Measurements from ENCODE around the gene IGF2BP2. TPM values are rescaled to one million over a fixed set of nuclear protein-coding genes. Genes with fewer than 3 reads are reported as not detected.

Gene IGF2BP2
- total and polyA plus RNA-seq, 2 experiments from 2014 or later, result 88.9 to 91.8 TPM

DNA sequence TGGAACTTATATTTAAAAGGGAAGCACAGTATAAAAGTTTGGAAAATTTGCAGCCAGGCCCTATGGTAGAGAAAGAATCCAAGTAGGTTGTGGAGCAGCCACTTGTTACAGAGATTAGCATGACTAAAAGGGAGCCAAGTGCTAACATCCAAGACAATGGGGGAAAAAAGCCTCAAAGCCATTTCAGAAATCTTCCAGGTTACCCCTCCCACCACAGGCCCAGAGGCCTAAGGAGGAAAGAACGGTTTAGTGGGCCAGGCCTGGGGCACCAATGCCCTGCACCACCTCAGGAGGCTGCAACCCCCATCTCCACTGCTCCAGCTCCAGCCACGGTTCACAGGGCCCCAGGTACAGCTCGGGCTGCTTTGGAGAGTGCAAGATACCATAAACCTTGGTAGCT is 69.9 kb downstream of the IGF2BP2 start:
- 82% methylated on average over 3 of the region's 3 CpGs for WGBS (ENCODE audit: low lambda C conversion rate, missing lambda C conversion rate)
- Histone ChIP-seq H3K4me1 (ENCODE audit: insufficient read depth) (peaks cover 13% of the 10 kb centered on the region), H3K36me3 (replicated peaks; ENCODE audit: insufficient read depth, low read depth) (no peaks in the 10 kb centered on the region), H4K20me1 (ENCODE audit: insufficient read depth, poor library complexity, severe bottlenecking) (peaks cover 98% of the 10 kb centered on the region), H3K4me2 (no peak overlapping the region), H3K27ac (no peak overlapping the region), H3K79me2 (peaks cover 100% of the 10 kb centered on the region), H2AFZ (no peak overlapping the region), H3K9me2 (replicated peaks; ENCODE audit: insufficient read depth) (no peaks in the 10 kb centered on the region), H3K4me3 (no peak overlapping the region), H3K9me3 (ENCODE audit: low read depth) (no peaks in the 10 kb centered on the region), H3K27me3 (no peaks in the 10 kb centered on the region)
- no peak for DNase-seq (ENCODE audit: low spot score)
- TF ChIP-seq EZH2phosphoT487 (IDR thresholded peaks at IDR 0.05; ENCODE audit: low read depth, severe bottlenecking, unreplicated experiment) (no peak), EZH2 (IDR thresholded peaks at IDR 0.05; ENCODE audit: borderline replicate concordance) (no peak)
- TF ChIP-seq, protein P1, sequence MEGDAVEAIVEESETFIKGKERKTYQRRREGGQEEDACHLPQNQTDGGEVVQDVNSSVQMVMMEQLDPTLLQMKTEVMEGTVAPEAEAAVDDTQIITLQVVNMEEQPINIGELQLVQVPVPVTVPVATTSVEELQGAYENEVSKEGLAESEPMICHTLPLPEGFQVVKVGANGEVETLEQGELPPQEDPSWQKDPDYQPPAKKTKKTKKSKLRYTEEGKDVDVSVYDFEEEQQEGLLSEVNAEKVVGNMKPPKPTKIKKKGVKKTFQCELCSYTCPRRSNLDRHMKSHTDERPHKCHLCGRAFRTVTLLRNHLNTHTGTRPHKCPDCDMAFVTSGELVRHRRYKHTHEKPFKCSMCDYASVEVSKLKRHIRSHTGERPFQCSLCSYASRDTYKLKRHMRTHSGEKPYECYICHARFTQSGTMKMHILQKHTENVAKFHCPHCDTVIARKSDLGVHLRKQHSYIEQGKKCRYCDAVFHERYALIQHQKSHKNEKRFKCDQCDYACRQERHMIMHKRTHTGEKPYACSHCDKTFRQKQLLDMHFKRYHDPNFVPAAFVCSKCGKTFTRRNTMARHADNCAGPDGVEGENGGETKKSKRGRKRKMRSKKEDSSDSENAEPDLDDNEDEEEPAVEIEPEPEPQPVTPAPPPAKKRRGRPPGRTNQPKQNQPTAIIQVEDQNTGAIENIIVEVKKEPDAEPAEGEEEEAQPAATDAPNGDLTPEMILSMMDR (IDR thresholded peaks at IDR 0.05; ENCODE audit: poor library complexity), result no peak

DNA sequence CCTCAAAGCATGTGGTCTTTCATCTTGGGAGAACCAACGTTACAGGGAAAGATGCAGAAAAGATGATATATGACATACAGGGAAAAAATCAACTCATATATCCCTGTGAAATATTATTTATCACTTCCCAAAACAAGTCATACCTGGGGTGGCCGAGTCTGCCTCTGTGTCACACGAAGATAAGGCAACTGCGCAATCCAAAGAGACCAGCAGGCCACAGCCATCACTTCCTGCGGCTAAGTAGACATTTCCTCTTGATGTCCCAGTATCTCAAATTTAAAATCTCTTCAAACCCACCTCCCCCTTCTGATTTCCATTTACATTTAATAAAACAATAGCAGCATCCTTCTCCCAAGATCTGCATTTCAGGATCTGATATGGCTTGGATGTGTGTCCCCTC is 71.5 kb downstream of the IGF2BP2 start:
- Histone ChIP-seq H3K9me2 (replicated peaks; ENCODE audit: insufficient read depth) (no peaks in the 10 kb centered on the region), H3K4me3 (no peak overlapping the region), H3K4me2 (no peak overlapping the region), H3K79me2 (peaks cover 100% of the 10 kb centered on the region), H3K36me3 (replicated peaks; ENCODE audit: insufficient read depth, low read depth) (no peaks in the 10 kb centered on the region), H3K27ac (no peak overlapping the region), H3K9me3 (ENCODE audit: low read depth) (no peaks in the 10 kb centered on the region), H2AFZ (no peak overlapping the region), H3K4me1 (ENCODE audit: insufficient read depth) (no peaks in the 10 kb centered on the region), H4K20me1 (ENCODE audit: insufficient read depth, poor library complexity, severe bottlenecking) (peaks cover 98% of the 10 kb centered on the region), H3K27me3 (no peaks in the 10 kb centered on the region)
- WGBS (ENCODE audit: low lambda C conversion rate, missing lambda C conversion rate), result 88% methylated on average over 5 of the region's 5 CpGs
- TF ChIP-seq, protein P1 (IDR thresholded peaks at IDR 0.05; ENCODE audit: poor library complexity), result no peak
- TF ChIP-seq EZH2phosphoT487 (IDR thresholded peaks at IDR 0.05; ENCODE audit: low read depth, severe bottlenecking, unreplicated experiment) (no peak), EZH2 (IDR thresholded peaks at IDR 0.05; ENCODE audit: borderline replicate concordance) (no peak)
- DNase-seq (ENCODE audit: low spot score), result no peak

DNA sequence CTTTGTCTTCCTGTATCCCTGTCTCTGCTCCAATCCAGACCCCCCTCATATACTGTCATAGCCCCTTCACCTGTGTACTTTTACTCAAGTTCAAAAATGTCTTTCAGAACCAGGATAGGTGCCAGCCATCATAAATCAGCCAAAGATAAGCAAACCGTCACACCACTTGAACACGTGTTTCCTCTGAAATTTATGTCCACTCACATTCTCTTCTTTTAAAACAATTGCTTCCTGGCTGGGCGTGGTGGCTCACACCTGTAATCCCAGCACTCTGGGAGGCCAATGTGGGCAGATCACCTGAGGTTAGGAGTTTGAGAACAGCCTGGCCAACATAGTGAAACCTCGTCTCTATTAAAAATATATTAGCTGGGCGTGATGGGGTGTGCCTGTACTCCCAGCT is 74.1 kb downstream of the IGF2BP2 start:
- H3K9me3 ChIP-seq (ENCODE audit: low read depth), result no peaks in the 10 kb centered on the region
- peak overlapping the region; percentile 3 for H3K27ac ChIP-seq
- H3K79me2 ChIP-seq, result peaks cover 100% of the 10 kb centered on the region
- peaks cover 12% of the 10 kb centered on the region for H3K4me1 ChIP-seq (ENCODE audit: insufficient read depth)
- peaks cover 98% of the 10 kb centered on the region for H4K20me1 ChIP-seq (ENCODE audit: insufficient read depth, poor library complexity, severe bottlenecking)
- no peak overlapping the region for H3K4me2 ChIP-seq
- no peak overlapping the region for H2AFZ ChIP-seq
- no peak for DNase-seq (ENCODE audit: low spot score)
- WGBS (ENCODE audit: low lambda C conversion rate, missing lambda C conversion rate), result 88% methylated on average over 5 of the region's 5 CpGs
- H3K36me3 ChIP-seq (replicated peaks; ENCODE audit: insufficient read depth, low read depth), result no peaks in the 10 kb centered on the region
- no peaks in the 10 kb centered on the region for H3K9me2 ChIP-seq (replicated peaks; ENCODE audit: insufficient read depth)
- TF ChIP-seq, protein P1 (IDR thresholded peaks at IDR 0.05; ENCODE audit: poor library complexity), result no peak
- TF ChIP-seq EZH2 (IDR thresholded peaks at IDR 0.05; ENCODE audit: borderline replicate concordance), result no peak
- TF ChIP-seq EZH2phosphoT487 (IDR thresholded peaks at IDR 0.05; ENCODE audit: low read depth, severe bottlenecking, unreplicated experiment), result no peak
- H3K4me3 ChIP-seq, result no peak overlapping the region
- H3K27me3 ChIP-seq, result no peaks in the 10 kb centered on the region

DNA sequence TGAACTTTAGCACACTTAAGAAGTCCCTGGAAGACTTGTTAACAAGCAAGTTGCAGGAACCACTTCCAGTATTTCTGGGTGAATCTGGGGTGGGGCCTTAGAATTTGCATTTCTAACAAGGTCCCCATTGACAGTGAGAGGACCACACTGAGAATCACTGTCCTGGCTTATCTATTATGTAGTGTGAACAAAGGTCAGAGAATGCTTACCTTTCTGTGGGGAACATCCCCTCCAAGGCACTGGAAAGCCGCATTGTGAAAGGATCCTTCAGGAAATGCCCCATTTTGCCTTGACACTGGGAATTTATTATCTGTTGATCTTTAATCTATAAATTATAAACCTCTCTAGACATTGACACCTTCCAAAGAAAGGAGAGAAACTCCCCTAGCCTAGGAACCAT is 74.8 kb downstream of the IGF2BP2 start:
- Histone ChIP-seq H3K4me1 (ENCODE audit: insufficient read depth) (peaks cover 19% of the 10 kb centered on the region), H3K9me2 (replicated peaks; ENCODE audit: insufficient read depth) (no peaks in the 10 kb centered on the region), H3K27me3 (no peaks in the 10 kb centered on the region), H3K9me3 (ENCODE audit: low read depth) (no peaks in the 10 kb centered on the region), H4K20me1 (ENCODE audit: insufficient read depth, poor library complexity, severe bottlenecking) (peaks cover 98% of the 10 kb centered on the region), H3K79me2 (peaks cover 100% of the 10 kb centered on the region), H2AFZ (no peak overlapping the region), H3K36me3 (replicated peaks; ENCODE audit: insufficient read depth, low read depth) (no peaks in the 10 kb centered on the region), H3K27ac (peak overlapping the region; percentile 3), H3K4me2 (no peak overlapping the region), H3K4me3 (no peak overlapping the region)
- WGBS (ENCODE audit: low lambda C conversion rate, missing lambda C conversion rate), result 71% methylated on average over 1 of the region's 1 CpG
- TF ChIP-seq EZH2phosphoT487 (IDR thresholded peaks at IDR 0.05; ENCODE audit: low read depth, severe bottlenecking, unreplicated experiment), result no peak
- TF ChIP-seq EZH2 (IDR thresholded peaks at IDR 0.05; ENCODE audit: borderline replicate concordance), result no peak
- TF ChIP-seq, protein P1 (IDR thresholded peaks at IDR 0.05; ENCODE audit: poor library complexity), result no peak
- DNase-seq (ENCODE audit: low spot score), result no peak

All from hepatocyte (in vitro differentiated cells).